ENCODE data around the gene BNC2. TPM values are rescaled to one million over a fixed set of nuclear protein-coding genes. Genes with fewer than 3 reads are reported as not detected.

BNC2 gene
- total and polyA plus RNA-seq, 2 of the 13 experiments (the other 11 are each of a cell fraction or from before 2014, with no cell fraction given): not detected

GRCh38 chr9:16543225-16543624, 327.2 kb downstream of the BNC2 start:
- TF ChIP-seq, protein P1, sequence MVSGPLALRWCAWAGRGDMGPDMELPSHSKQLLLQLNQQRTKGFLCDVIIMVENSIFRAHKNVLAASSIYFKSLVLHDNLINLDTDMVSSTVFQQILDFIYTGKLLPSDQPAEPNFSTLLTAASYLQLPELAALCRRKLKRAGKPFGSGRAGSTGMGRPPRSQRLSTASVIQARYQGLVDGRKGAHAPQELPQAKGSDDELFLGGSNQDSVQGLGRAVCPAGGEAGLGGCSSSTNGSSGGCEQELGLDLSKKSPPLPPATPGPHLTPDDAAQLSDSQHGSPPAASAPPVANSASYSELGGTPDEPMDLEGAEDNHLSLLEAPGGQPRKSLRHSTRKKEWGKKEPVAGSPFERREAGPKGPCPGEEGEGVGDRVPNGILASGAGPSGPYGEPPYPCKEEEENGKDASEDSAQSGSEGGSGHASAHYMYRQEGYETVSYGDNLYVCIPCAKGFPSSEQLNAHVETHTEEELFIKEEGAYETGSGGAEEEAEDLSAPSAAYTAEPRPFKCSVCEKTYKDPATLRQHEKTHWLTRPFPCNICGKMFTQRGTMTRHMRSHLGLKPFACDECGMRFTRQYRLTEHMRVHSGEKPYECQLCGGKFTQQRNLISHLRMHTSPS (CRISPR knock-in tag; IDR thresholded peaks at IDR 0.05; ENCODE audit: low read depth): no peak
- TF ChIP-seq, protein P2, sequence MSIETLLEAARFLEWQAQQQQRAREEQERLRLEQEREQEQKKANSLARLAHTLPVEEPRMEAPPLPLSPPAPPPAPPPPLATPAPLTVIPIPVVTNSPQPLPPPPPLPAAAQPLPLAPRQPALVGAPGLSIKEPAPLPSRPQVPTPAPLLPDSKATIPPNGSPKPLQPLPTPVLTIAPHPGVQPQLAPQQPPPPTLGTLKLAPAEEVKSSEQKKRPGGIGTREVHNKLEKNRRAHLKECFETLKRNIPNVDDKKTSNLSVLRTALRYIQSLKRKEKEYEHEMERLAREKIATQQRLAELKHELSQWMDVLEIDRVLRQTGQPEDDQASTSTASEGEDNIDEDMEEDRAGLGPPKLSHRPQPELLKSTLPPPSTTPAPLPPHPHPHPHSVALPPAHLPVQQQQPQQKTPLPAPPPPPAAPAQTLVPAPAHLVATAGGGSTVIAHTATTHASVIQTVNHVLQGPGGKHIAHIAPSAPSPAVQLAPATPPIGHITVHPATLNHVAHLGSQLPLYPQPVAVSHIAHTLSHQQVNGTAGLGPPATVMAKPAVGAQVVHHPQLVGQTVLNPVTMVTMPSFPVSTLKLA (IDR thresholded peaks at IDR 0.05): no peak
- TF ChIP-seq NCOA5 (CRISPR knock-in tag; IDR thresholded peaks at IDR 0.05) (no peak), TFE3 (CRISPR knock-in tag; IDR thresholded peaks at IDR 0.05) (no peak), ZNF296 (CRISPR knock-in tag; conservative IDR thresholded peaks at IDR 0.05) (no peak), ZBTB42 (CRISPR knock-in tag; IDR thresholded peaks at IDR 0.05) (no peak), ZFP62 (CRISPR knock-in tag; IDR thresholded peaks at IDR 0.05) (no peak), TOE1 (CRISPR knock-in tag; IDR thresholded peaks at IDR 0.05) (no peak), NFIC (IDR thresholded peaks at IDR 0.05; ENCODE audit: low read length) (no peak), FOXO1 (CRISPR knock-in tag; IDR thresholded peaks at IDR 0.05) (no peak), ZNF841 (CRISPR knock-in tag; IDR thresholded peaks at IDR 0.05; ENCODE audit: borderline replicate concordance) (no peak), RFXAP (CRISPR knock-in tag; IDR thresholded peaks at IDR 0.05; ENCODE audit: borderline replicate concordance) (no peak), ZNF121 (CRISPR knock-in tag; IDR thresholded peaks at IDR 0.05) (no peak), MIXL1 (CRISPR knock-in tag; IDR thresholded peaks at IDR 0.05) (no peak)
- H3K27ac ChIP-seq (ENCODE audit: extremely low read length, insufficient read depth, low read length): no peak overlapping the region
- H3K27me3 ChIP-seq (ENCODE audit: control insufficient read depth in 1 of 2, insufficient read depth in 2 of 2, low read length in 2 of 2): no peaks in the 10 kb centered on the region
- H3K4me1 ChIP-seq (ENCODE audit: insufficient read depth, low read length): no peaks in the 10 kb centered on the region
- no peak overlapping the region for H3K4me3 ChIP-seq (replicated peaks in 1 of 3; ENCODE audit: insufficient read depth in 1 of 3, low read depth in 2 of 3, low read length in 3 of 3)
- ATAC-seq (no peak), FAIRE-seq (no peak), DNase-seq (ENCODE audit: low spot score) (no peak)
- H4K20me1 ChIP-seq (ENCODE audit: insufficient read depth, low read length): no peaks in the 10 kb centered on the region
- in situ Hi-C loops (cut with HindIII; ENCODE audit: extremely low pct_ligation_motif_present, low pct_unique_long_range_greater_than_20kb) (no loop called here), intact Hi-C loops (cut with micrococcal nuclease; ENCODE audit: unreplicated experiment) (no loop called here)
- ChIA-PET POLR2A (no interaction called here), CTCF (ENCODE audit: low intra/inter-chr PET ratio, low total read pairs) (no interaction called here)
- no peak overlapping the region for H3K9ac ChIP-seq (ENCODE audit: insufficient read depth, low read depth, low read length)
- H3K79me2 ChIP-seq (ENCODE audit: insufficient read depth, low read length): no peaks in the 10 kb centered on the region
- no peaks in the 10 kb centered on the region for H3K36me3 ChIP-seq (replicated peaks in 1 of 2; ENCODE audit: control insufficient read depth in 1 of 2, insufficient read depth in 2 of 2, low read length in 2 of 2)
- H2AFZ ChIP-seq (ENCODE audit: low read length): no peak overlapping the region
- no TSS peak for BruUV-seq (replicated peaks)
- 13% methylated on average over 3 of the region's 3 CpGs for WGBS (ENCODE audit: low lambda C conversion rate)
- H3K4me2 ChIP-seq (ENCODE audit: low read depth, low read length): no peak overlapping the region
- no peaks in the 10 kb centered on the region for H3K9me3 ChIP-seq (ENCODE audit: low read length)
